Measurements from ENCODE around the gene DCDC2C.

Gene DCDC2C

GRCh38 chr2:3747032-3747654 lies 43.8 kb downstream of the DCDC2C start:
- TF ChIP-seq CTCF (IDR thresholded peaks at IDR 0.05; ENCODE audit: low read length) (no peak), EZH2 (IDR thresholded peaks at IDR 0.05; ENCODE audit: borderline replicate concordance, low read length) (no peak)
- Histone ChIP-seq H3K4me1 (ENCODE audit: insufficient read depth, low read length, severe bottlenecking) (no peaks in the 10 kb centered on the region), H3K9ac (ENCODE audit: low read length) (no peak overlapping the region), H2AFZ (ENCODE audit: low read length) (no peak overlapping the region), H3K27ac (ENCODE audit: low read depth, low read length, poor library complexity, severe bottlenecking) (no peak overlapping the region), H3K27me3 (ENCODE audit: insufficient read depth, low read length) (peaks cover 8% of the 10 kb centered on the region; the same call in 1 of the 2 replicates), H3K4me3 (ENCODE audit: low read depth, low read length, poor library complexity, severe bottlenecking) (no peak overlapping the region), H3K4me2 (ENCODE audit: low read length) (no peak overlapping the region), H3K9me3 (ENCODE audit: low read length) (0 out of 2 replicates have a peak, but pooled peaks cover 3% of the 10 kb centered on the region), H3F3A (ENCODE audit: insufficient read depth, low read length) (no peaks in the 10 kb centered on the region), H4K20me1 (ENCODE audit: insufficient read depth, low read length) (no peaks in the 10 kb centered on the region), H3K9me2 (ENCODE audit: low read depth, low read length) (no peaks in the 10 kb centered on the region), H3K36me3 (ENCODE audit: insufficient read depth, low read length) (no peaks in the 10 kb centered on the region), H3K79me2 (ENCODE audit: insufficient read depth, low read length) (no peaks in the 10 kb centered on the region)

- H3K4me1 ChIP-seq (ENCODE audit: insufficient read depth, low read length, severe bottlenecking) = no peaks in the 10 kb centered on the region
- no peak overlapping the region for H3K27ac ChIP-seq (ENCODE audit: low read depth, low read length, poor library complexity, severe bottlenecking)
- H2AFZ ChIP-seq (ENCODE audit: low read length) = no peak overlapping the region
- H4K20me1 ChIP-seq (ENCODE audit: insufficient read depth, low read length) = no peaks in the 10 kb centered on the region
- 0 out of 2 replicates have a peak, but pooled peaks cover 3% of the 10 kb centered on the region for H3K9me3 ChIP-seq (ENCODE audit: low read length)
- no peaks in the 10 kb centered on the region for H3K9me2 ChIP-seq (ENCODE audit: low read depth, low read length)
- H3K9ac ChIP-seq (ENCODE audit: low read length) = no peak overlapping the region
- H3K36me3 ChIP-seq (ENCODE audit: insufficient read depth, low read length) = no peaks in the 10 kb centered on the region
- no peaks in the 10 kb centered on the region for H3F3A ChIP-seq (ENCODE audit: insufficient read depth, low read length)
- no peak overlapping the region for H3K4me3 ChIP-seq (ENCODE audit: low read depth, low read length, poor library complexity, severe bottlenecking)
- peaks cover 8% of the 10 kb centered on the region; the same call in 1 of the 2 replicates for H3K27me3 ChIP-seq (ENCODE audit: insufficient read depth, low read length)
- H3K79me2 ChIP-seq (ENCODE audit: insufficient read depth, low read length) = no peaks in the 10 kb centered on the region
- TF ChIP-seq EZH2 (IDR thresholded peaks at IDR 0.05; ENCODE audit: borderline replicate concordance, low read length) = no peak
- no peak for TF ChIP-seq CTCF (IDR thresholded peaks at IDR 0.05; ENCODE audit: low read length)
- H3K4me2 ChIP-seq (ENCODE audit: low read length) = no peak overlapping the region
Measured at GRCh38 chr2:3747826-3748225, 44.5 kb downstream of the DCDC2C start.

- no peak overlapping the region for H3K4me2 ChIP-seq (ENCODE audit: low read length)
Measured at GRCh38 chr2:3749201-3749600, 45.8 kb downstream of the DCDC2C start.

More at GRCh38 chr2:3749201-3749600, 45.8 kb downstream of the DCDC2C start:
- Histone ChIP-seq H2AFZ (ENCODE audit: low read length) (no peak overlapping the region), H3K36me3 (ENCODE audit: insufficient read depth, low read length) (no peaks in the 10 kb centered on the region), H3F3A (ENCODE audit: insufficient read depth, low read length) (no peaks in the 10 kb centered on the region), H3K4me3 (ENCODE audit: low read depth, low read length, poor library complexity, severe bottlenecking) (no peak overlapping the region), H3K9me2 (ENCODE audit: low read depth, low read length) (no peaks in the 10 kb centered on the region), H4K20me1 (ENCODE audit: insufficient read depth, low read length) (no peaks in the 10 kb centered on the region), H3K4me1 (ENCODE audit: insufficient read depth, low read length, severe bottlenecking) (no peaks in the 10 kb centered on the region), H3K9ac (ENCODE audit: low read length) (no peak overlapping the region), H3K27ac (ENCODE audit: low read depth, low read length, poor library complexity, severe bottlenecking) (no peak overlapping the region), H3K27me3 (ENCODE audit: insufficient read depth, low read length) (peaks cover 8% of the 10 kb centered on the region; the same call in 1 of the 2 replicates), H3K9me3 (ENCODE audit: low read length) (no peaks in the 10 kb centered on the region), H3K79me2 (ENCODE audit: insufficient read depth, low read length) (no peaks in the 10 kb centered on the region)
- TF ChIP-seq EZH2 (IDR thresholded peaks at IDR 0.05; ENCODE audit: borderline replicate concordance, low read length) (no peak), CTCF (IDR thresholded peaks at IDR 0.05; ENCODE audit: low read length) (no peak)
